ENCODE measurements around the gene KLHL36.

Gene KLHL36

DNA sequence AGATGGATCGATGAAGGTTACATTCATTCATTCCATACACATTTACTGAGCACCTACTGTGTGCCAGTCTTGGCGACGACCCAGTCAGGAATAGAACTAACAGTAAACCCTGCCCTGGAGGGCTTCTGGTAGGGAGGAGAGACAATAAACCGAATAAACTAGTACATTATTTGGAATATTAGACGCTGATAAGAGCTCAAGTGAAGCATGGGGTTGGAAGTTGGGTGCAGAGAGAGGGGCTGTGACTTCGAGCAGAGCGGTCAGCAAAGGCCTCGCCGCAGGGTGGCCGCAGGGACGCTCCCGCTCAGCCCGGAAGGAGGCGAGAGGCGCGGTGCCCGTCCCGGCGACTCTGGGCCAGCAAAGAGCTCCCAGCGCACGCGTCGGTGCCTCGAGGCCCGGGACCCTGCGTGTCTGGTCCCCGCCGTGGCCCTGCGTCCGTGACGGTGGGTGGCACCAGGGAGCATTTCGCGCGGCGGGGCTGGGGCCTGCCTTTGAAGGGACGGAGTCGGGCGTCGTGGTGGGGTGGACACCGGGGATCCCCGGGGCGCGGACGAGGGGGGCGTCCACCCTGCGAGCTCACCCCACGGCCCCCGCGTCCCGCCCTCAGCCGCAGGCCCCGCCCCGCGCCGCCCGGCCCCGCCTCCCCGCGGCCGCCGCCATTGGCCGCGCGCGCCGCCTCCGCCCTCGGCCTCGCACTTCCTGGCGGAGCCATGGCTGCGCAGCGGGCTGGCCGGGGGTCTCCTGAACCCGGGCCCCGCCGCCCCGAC lies at the start of gene KLHL36:
Gene KLHL36, plus strand, starts transcription at position 684 of the 767 bp plus-strand sequence. CDS start 2,357 bp downstream, outside the sequence.
- DNase-seq (ENCODE audit: low read depth in 1 of 2, low spot score in 1 of 2): peak; percentile 46

DNA sequence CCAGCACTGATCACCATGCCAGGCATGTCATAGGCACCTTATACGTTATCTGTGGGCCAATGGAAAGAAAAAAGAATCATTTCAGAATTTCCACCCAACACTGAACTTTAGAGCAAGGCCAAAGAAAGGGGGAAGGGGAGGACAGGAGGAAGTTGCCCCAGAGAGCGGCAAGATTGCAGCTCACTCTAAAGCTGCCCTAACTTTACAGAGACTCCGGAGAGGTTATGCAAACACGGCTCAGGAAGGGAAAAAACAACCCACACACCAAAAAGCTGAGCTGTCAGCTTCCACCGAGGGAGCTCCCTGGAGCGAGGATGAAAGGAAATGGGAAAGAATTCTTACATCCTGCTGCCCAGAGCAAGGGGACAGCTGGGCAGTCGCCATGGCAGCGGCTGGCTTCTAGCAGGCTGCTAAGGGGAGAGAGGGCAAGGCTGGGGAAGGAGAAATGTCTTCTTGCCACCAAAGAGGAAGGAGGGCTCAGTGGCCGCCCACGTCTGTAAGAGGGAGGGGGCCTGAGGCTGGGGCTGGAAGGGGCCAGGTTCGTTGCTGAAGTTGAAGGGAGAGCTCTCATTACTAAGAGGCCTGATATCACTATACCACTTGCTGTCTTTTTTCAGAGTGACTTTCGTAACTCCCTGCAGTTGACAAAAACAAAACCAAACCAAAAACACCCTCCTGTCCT lies 48.6 kb upstream of the KLHL36 start:
- peak; percentile 46 to 62 for DNase-seq (ENCODE audit: low read depth in 1 of 2, low spot score in 1 of 2)

DNA sequence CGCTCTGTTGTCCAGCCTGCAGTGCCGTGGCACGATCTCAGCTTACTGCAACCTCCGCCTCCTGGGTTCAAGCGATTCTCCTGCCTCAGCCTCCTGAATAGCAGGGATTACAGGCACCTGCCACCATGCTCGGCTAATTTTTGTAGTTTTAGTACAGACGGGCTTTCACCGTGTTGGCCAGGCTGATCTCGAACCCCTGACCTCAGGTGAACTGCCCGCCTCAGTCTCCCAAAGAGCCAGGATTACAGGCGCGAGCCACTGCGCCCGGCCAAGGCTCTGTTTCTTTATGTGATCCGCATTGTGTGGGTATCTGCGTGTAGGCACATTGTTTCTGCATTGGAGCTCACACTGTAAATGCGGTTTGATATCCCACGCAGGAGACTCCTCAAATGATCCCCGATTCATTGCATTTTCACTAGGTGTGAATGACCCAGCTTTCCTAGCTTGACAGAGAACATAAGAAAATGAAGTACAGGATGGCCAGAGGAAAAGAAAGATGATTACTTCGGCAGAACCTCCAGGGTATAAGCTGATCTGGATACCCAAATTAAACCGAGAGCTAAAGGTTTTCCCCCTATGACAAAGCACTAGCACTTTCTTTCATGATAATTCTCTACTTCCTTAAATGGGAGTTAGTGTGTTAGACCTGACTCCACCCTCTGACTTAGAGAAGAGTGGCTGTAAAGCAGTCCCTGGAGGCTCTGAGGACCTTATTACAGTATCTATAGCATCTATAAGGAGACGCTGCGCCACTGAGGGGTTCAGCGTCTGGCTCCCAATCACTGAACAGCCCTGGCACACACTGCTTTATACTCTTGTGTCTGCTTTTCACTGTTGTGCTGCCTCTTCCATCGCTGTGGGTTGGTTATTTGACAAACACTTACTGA lies 47.7 kb upstream of the KLHL36 start:
- peak in 1 of 2 donors; percentile 49 for DNase-seq (ENCODE audit: low read depth in 1 of 2, low spot score in 1 of 2)

DNA sequence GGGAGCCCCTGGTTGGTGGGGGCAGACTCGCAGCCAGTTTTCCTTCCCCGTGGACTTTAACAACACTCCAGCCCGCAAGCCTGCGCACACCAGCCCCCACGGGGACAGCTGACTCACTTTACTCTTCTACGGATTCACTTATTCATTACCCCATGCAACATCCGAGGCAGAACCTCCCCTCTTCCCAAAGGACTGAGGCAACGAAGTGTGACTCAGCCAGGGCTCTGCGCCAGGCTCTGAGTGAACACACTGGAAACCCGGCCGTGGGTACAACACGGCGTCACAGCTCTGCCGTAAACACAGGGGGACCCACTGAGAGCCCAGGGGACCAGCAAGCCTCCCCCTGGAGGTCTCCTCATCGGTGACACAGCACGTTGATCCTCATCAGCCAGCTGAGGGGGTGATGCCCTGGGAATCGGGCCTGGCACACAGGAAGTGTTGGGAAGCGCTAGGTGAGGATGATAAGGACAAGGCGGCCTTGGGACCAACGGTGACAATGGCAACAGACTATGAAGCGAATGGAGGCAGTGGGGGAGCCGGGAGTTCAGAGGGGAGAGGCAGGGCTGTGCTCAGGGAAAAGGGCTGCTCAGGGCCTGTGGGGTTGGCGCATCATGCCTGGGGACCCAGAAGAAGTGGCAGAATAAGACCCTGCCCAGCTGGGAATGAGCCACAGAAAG lies 45.0 kb upstream of the KLHL36 start:
- no peak for DNase-seq (ENCODE audit: low read depth in 1 of 2, low spot score in 1 of 2)

DNA sequence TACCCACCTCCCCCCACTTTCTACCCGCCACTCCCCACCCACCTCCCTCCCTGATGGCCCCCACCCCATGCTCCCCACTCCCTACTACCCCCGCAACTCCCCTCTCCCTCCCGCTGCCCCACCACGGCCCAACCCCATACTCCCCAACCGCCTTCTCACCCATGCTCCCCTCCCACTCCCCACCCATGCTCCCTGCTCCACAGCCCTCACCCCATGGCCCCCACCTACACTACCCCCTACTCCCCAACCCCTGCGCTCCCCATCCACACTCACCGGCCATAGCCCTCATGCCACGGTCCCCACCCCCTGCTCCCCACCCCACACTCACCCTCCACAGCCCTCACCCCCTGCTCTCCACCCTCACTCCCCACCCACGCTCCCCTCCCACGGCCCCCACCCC lies 44.4 kb upstream of the KLHL36 start:
- no peak for DNase-seq (ENCODE audit: low read depth in 1 of 2, low spot score in 1 of 2)

DNA sequence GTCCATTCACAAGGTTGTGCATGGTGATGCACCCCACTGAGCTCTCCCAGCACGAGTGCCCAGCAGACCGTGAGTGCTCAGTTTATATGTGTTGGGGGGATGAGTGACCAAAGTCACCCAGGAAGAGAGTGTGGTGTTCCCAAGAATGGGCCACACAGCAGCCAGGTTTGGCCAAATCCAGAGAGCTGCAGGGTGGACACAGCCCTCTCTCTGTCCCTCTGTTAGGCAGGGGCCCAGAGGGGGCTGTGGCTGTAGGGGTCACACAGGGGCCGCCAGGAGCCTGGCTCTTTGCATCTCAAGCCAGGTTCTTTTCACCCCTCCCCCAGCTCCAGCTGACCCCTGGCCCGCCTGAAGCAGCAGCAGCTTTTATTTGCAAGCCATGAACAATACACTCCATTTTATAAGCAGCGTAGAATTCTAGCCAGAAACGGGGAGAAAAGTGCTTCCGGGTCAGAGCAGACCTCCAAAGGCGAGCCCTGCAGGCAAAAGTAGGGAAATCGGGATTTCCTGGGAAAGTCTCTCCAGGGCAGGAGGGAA lies 43.8 kb upstream of the KLHL36 start:
- DNase-seq (ENCODE audit: low read depth in 1 of 2, low spot score in 1 of 2): no peak

DNA sequence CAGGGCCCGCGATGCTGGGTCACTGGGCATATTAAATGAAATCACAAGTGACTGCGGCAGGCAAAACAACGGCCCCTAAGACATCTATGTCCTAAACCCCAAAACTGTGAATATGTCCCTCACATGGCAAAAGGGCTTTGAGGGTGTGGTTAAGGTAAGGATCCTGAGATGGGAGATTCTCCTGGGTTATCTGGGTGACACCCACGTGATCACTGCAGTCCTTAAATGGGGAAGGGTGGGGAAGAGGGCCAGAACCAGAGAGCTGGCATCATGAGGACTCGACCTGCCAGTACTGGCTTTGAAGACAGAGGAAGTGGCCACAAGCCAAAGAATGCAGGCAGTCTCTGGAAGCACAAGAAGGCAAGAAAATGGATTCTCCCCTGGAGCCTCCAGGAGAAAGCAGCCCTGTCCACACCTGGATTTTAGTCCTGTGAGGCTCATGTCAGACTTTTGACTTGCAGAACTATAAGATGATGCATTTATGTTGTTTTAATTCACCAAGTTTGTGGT lies 42.9 kb upstream of the KLHL36 start:
- DNase-seq (ENCODE audit: low read depth in 1 of 2, low spot score in 1 of 2): no peak

DNA sequence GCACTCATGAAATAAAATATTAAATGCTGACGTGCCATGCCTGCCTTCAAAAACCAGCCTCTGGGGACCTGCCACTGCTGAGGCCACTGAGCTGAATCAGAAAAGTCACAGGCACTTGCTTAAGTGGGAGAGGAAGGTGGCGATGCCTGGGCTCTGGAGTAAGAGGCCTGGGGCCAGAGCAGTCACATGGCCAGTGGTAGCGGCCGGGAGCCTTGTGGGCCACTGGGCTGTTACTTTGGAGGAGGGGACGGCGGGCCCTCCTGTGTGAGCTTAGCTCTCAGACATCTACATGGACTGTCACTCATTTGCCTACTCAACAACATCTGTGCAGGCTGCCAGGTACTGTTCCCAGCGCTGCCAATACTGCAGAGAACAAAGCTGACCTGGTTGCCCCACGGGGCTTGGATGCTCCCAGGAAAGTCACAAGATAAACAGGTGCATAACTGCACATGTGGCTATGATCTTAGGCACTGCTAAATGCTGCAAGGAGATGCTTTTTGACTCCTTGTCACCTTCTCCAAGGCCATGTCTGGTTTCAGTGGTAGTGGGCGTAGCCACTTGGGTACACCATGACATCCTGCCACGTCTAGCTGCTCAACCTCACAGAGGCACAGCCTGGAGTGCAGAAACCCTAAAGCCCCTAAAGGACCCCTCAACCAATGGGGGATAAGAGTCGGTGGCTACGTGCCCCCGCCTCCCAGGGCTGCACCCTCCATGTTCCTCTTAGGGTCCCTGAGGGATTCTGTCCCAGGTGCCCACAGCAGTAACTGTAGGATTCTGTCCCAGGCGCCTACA lies 42.0 kb upstream of the KLHL36 start:
- no peak for DNase-seq (ENCODE audit: low read depth in 1 of 2, low spot score in 1 of 2)

DNA sequence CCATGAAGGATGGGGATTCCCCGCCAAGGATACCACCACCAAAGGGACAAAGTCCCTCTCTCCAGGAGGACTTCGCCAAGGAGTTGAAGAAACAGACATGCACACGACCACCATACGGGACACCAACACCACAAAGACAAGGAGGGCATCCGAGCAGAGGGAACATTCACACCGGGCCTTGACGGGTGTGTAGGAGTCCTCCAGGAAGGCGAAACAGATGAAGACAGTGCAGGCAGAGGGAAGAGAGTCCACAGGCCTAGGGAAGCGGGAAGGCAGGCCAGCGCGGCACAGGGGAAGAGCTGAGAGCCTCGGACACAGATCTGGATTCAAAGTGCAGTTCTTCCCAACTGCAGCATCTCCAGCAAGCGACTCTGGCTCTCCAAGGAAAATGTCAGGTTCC lies 41.2 kb upstream of the KLHL36 start:
- DNase-seq (ENCODE audit: low read depth in 1 of 2, low spot score in 1 of 2): no peak

DNA sequence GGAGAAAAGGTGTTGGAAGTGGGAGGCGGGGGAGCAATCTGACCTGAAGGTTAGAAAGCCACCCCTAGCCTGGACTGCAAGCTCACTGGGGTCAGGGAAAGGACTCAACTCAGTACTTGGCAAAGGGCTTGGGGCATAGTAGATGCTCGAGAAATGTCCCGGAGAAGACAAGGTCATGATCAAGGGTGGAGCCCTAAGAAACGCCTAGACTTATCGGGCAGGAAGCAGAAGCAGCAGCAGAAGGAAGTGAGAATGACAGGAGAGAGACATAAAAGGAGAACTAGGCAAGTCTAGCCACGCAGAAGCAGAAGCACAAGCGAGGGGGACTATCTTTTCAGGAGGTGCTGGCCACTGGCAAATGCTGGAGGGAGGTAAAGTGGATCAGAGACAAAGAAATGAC lies 40.6 kb upstream of the KLHL36 start:
- no peak for DNase-seq (ENCODE audit: low read depth in 1 of 2, low spot score in 1 of 2)

DNA sequence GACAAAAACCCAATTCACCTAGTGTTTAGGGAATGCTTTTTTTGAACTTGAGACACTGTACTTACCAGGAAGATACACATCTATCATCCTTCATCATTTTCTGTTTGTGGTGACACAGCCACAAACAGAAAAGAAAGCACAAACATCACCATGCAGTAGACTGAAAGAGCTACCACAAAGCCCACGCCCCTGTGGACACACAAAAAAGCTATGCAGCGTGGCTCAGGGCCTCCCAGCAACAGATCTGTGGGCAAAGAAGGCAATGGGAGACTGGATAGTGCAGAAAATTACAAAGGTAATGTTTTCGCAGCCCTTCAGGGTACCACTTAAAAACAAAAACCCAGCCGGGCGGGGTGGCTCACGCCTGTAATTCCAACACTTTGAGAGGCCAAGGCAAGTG lies 40.0 kb upstream of the KLHL36 start:
- no peak for DNase-seq (ENCODE audit: low read depth in 1 of 2, low spot score in 1 of 2)

DNA sequence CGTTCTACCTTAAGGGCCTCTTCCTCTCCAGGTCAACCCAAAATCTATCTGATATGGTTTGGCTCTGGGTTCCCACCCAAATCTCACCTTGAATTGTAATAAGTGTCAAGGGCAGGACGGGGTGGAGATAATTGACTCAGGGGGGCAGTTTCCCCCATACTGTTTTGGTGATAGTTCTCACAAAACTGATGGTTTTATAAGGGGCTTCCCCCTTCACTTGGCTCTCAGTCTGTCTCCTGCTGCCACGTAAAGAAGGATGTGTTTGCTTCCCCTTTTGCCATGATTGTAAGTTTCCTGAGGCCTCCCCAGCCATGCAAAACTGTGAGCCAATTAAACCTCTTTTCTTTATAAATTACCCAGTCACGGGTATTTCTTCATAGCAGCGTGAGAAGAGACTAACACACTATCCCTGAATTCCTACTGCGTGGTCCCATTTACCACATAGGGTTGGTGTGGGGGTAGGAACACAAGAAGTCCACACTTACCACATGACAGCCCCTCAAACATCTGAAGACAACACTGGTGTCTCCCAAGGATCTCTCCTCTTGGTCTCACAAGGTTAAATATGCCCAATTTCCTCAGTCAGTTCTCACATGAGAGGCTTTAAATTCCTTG lies 38.6 kb upstream of the KLHL36 start:
- DNase-seq (ENCODE audit: low read depth in 1 of 2, low spot score in 1 of 2): no peak

DNA sequence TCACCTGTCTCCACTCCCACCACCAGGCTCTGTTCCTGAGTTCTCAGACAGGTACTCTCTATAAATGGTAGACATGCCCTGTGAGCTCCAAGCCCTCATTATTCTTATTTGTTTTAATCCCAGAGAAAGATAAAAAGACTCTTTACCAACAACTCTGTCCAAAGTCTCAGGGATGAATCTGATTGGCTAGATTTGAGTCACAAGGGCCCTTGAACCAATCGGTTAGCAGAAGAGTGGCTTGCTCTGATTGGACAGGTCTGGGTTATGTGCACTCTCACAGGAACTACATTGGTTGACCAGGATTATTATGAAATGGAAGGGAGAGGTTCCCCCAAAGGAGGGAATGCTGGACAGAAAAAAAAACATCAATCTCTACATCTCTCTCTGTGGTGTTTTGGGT lies 37.9 kb upstream of the KLHL36 start:
- DNase-seq (ENCODE audit: low read depth in 1 of 2, low spot score in 1 of 2): no peak

DNA sequence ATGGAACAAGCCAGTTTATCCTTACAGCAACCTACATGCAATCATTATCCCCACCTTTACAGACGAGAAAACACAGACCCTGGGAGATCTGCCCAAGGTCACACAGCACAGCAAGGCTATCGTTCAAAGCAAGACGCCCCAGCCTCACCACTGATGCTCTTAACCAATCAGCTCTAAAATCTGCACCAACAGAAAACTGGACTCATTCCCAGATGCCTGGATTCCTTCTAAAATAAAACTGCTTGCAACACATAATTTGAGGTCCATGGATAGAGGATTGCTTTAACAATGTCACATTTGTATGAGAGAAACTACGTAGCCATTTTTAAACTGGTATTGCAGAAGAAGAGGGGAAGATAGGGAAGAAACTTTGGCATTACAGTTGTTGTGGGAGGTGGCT lies 37.3 kb upstream of the KLHL36 start:
- DNase-seq (ENCODE audit: low read depth in 1 of 2, low spot score in 1 of 2): no peak

DNA sequence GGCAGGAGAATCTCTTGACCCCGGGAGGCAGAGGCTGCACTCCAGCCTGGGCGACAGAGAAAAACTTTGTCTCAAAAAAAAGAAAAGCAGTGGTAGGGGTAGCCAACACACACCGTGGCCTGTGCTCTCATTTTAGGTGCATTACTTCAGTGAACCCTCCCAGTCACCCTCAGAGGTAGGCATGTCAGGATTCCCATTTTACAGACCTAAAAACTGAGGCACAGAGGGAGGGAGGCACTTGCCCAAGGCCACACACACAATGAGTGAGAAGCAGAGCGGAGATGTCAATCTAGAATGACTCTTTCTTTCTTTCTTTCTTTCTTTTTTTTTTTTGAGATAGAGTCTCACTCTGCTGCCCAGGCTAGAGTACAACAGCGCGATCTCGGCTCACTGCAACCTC lies 35.6 kb upstream of the KLHL36 start:
- no peak for DNase-seq (ENCODE audit: low read depth in 1 of 2, low spot score in 1 of 2)

DNA sequence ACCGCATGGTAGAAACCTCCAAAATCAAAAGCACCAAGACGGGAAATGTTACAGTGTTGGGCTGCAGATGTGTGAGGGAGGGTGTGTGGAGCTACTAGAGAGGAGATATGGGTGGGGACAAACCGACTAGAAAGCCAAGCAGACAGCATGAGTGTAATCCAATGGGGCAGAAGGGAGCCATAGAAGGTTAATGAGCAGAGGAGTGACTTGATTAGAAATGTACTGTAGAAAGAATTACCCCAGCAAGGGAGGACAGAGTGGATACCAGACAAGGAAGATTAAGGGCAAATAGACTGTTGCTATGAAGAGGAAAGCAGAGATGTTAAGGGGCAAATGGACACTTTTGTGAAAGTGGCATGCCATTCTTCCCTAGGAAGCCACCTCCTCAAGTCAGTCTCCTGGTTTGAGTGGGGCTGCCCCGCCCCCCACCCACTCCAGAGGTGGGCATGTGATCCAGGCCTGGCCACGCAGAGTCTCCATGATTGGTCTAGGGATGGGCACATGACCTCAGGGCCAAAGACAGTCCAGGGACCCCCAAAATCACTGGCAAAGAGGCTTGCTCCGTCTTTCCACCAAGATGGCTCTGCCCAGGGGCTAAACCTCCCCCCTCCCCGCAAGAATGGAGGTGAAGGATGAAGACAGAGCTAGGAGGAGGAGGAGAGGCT lies 34.8 kb upstream of the KLHL36 start:
- DNase-seq (ENCODE audit: low read depth in 1 of 2, low spot score in 1 of 2): no peak

DNA sequence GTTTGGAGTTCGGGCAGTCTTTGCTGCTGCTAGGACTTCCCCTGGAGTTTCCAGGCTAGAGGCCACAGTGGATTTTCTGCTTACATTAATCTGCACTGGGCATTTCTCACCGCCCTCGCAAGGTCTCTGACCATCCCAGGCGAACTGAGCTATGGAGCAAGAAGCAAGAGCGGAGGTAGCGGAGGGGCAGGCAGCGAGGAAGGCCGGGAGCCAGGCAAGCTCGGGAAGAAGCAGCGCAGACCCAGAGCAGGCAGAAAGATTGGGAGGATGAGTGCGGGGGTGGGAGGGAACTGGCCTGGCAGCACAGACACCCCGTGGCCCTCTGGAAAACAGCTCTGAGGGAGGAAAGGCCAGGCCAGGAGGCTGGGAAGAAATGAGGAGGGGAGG lies 34.2 kb upstream of the KLHL36 start:
- no peak for DNase-seq (ENCODE audit: low read depth in 1 of 2, low spot score in 1 of 2)

DNA sequence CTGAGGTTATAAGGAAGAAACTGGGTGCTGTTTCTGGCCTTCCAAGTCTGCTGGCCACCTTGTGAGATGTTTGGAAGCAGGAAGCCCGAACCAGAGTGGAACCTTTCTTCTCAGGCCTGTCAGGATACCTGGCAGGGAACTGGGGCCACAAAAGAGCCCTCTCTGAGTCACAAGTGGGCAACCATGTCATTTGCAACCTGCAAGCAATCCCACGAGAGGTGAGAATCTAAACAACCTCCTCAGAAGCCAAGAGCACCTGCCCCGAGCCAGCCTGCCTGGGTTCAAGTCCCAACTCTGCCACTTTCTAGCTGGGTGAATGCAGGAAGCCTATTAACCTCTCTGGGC lies 33.7 kb upstream of the KLHL36 start:
- no peak for DNase-seq (ENCODE audit: low read depth in 1 of 2, low spot score in 1 of 2)

All from activated CD4-positive, alpha-beta T cell treated with anti-CD3 and anti-CD28 coated beads, Interleukin-2, amount 50 U/mL, for 24 hours (primary cell).